ENCODE data around the gene OPHN1.

Gene OPHN1

GRCh38 chrX:68060506-68061205 lies 372.6 kb downstream of the OPHN1 start:
- Histone ChIP-seq H3K9ac (ENCODE audit: low read length) (no peak overlapping the region), H3K4me3 (ENCODE audit: low read length) (no peak overlapping the region), H3K27ac (ENCODE audit: low read depth, low read length) (no peak overlapping the region), H3K27me3 (ENCODE audit: control insufficient read depth, insufficient read depth, low read length) (no peaks in the 10 kb centered on the region), H3K36me3 (ENCODE audit: control insufficient read depth, insufficient read depth, low read length) (no peaks in the 10 kb centered on the region), H3K4me1 (ENCODE audit: control insufficient read depth, insufficient read depth, low read length) (no peaks in the 10 kb centered on the region)

- no peak overlapping the region for H3K27ac ChIP-seq (ENCODE audit: low read depth, low read length)
- H3K27me3 ChIP-seq (ENCODE audit: control insufficient read depth, insufficient read depth, low read length): no peaks in the 10 kb centered on the region
- H3K36me3 ChIP-seq (ENCODE audit: control insufficient read depth, insufficient read depth, low read length): no peaks in the 10 kb centered on the region
- no peaks in the 10 kb centered on the region for H3K4me1 ChIP-seq (ENCODE audit: control insufficient read depth, insufficient read depth, low read length)
- H3K9ac ChIP-seq (ENCODE audit: low read length): no peak overlapping the region
- H3K4me3 ChIP-seq (ENCODE audit: low read length): no peak overlapping the region
These were observed 373.8 kb downstream of the OPHN1 start for GRCh38 chrX:68059469-68059868.

DNA sequence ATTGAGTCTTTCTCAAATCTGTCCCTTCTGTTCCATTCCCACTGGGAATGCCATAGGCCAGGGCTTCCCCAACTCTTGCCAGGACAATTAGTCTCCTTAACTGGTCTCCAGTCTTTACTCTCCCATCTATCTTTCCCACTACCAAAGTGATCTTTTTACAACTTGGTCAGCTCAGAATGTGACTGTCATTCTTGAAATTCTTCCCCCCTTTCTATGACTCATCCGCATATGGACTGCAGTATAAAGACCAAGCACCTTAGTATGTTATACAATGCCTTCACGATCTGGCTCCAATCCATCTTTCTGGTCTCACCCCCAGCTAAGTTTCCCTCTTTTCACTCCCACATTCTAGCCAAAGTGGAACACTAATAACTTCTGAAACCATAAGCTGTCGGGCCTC lies 383.8 kb downstream of the OPHN1 start:
- no peaks in the 10 kb centered on the region for H3K4me1 ChIP-seq (ENCODE audit: control insufficient read depth, insufficient read depth, low read length)
- H3K36me3 ChIP-seq (ENCODE audit: control insufficient read depth, insufficient read depth, low read length): no peaks in the 10 kb centered on the region
- H3K4me3 ChIP-seq (ENCODE audit: low read length): no peak overlapping the region
- no peak overlapping the region for H3K9ac ChIP-seq (ENCODE audit: low read length)
- no peak overlapping the region for H3K27ac ChIP-seq (ENCODE audit: low read depth, low read length)
- no peaks in the 10 kb centered on the region for H3K27me3 ChIP-seq (ENCODE audit: control insufficient read depth, insufficient read depth, low read length)

DNA sequence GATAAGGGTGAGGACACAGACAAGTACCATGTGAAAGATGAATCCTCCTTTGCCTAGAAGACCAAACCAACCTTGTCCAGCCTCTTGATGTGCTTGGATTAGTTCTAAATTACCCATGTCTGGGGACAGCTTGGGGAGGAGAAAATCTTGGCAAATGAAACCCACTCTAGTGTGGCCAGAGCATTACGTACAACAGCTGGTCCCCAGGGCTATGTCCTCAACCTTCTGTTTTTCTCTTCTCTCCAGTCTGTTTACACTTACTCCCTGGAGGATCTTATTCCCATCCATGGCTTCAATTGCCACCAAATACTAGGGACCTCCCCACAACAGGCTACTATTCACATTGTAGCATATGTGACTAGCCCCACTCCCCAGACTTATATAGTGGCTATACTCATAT lies 384.5 kb downstream of the OPHN1 start:
- Histone ChIP-seq H3K9ac (ENCODE audit: low read length) (no peak overlapping the region), H3K36me3 (ENCODE audit: control insufficient read depth, insufficient read depth, low read length) (no peaks in the 10 kb centered on the region), H3K4me1 (ENCODE audit: control insufficient read depth, insufficient read depth, low read length) (no peaks in the 10 kb centered on the region), H3K27me3 (ENCODE audit: control insufficient read depth, insufficient read depth, low read length) (no peaks in the 10 kb centered on the region), H3K4me3 (ENCODE audit: low read length) (no peak overlapping the region), H3K27ac (ENCODE audit: low read depth, low read length) (no peak overlapping the region)

DNA sequence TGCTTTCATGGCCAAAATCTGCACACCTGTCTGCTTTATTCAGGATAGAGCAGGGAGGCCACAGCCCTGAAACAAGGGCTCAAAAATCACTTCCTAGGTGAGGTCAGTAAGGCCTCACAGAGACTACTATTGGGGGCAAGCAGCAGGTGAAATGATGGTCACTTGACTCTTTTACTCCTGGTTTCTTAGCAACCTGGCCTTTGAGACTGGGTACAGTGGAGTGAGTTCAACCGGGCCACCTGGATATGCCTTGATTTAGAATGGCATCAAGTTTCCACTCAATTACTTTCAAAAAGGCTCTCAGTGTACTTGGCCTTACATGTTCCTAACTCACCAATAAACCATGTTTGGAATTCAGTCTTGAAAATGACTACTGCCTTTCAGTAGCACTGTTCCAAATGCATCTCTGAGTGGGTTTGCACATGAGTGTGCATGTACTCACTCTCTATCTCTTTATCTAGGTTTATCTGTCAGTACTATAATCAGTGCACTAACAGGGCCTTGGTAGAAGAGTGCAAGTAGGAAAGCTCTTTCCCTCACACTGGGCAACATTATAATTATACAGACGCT lies 388.2 kb downstream of the OPHN1 start:
- Histone ChIP-seq H3K4me1 (ENCODE audit: control insufficient read depth, insufficient read depth, low read length) (no peaks in the 10 kb centered on the region), H3K27me3 (ENCODE audit: control insufficient read depth, insufficient read depth, low read length) (no peaks in the 10 kb centered on the region), H3K9ac (ENCODE audit: low read length) (no peak overlapping the region), H3K36me3 (ENCODE audit: control insufficient read depth, insufficient read depth, low read length) (no peaks in the 10 kb centered on the region), H3K4me3 (ENCODE audit: low read length) (no peak overlapping the region), H3K27ac (ENCODE audit: low read depth, low read length) (no peak overlapping the region)

DNA sequence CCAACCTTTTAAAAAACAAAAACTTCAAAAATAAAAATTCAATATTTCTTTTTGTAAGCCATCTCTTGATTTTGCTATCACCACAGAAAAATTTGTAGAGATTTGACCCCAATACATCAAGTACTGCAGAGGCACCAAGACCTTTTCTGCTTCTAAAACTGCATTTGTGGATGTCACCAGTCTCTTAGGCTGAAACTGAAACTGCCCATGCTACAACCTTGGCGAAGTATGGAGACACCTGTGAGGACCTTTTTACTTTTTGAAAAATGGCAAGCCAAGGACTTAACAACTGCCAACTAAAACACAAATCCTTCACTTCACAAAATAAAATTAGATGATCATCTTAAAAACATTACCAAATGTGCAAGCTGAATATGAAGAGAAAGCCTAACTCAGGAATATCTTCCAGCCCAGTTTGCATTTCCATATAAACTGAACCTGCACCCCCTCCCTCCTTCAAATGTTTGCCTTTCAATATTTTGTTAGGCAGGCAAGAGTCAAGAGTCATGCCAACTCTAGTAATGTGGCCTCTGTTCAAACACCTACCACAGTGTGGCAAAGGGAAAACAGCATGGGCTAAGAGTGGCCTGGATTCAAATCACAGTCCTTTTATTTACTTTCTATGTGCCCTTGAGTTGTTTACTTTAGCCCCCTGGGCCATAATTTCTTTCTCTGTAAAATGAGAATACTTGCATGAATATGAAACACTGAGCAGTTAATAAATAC lies 389.4 kb downstream of the OPHN1 start:
- Histone ChIP-seq H3K4me1 (ENCODE audit: control insufficient read depth, insufficient read depth, low read length) (no peaks in the 10 kb centered on the region), H3K27ac (ENCODE audit: low read depth, low read length) (no peak overlapping the region), H3K27me3 (ENCODE audit: control insufficient read depth, insufficient read depth, low read length) (no peaks in the 10 kb centered on the region), H3K36me3 (ENCODE audit: control insufficient read depth, insufficient read depth, low read length) (no peaks in the 10 kb centered on the region), H3K4me3 (ENCODE audit: low read length) (no peak overlapping the region), H3K9ac (ENCODE audit: low read length) (no peak overlapping the region)

DNA sequence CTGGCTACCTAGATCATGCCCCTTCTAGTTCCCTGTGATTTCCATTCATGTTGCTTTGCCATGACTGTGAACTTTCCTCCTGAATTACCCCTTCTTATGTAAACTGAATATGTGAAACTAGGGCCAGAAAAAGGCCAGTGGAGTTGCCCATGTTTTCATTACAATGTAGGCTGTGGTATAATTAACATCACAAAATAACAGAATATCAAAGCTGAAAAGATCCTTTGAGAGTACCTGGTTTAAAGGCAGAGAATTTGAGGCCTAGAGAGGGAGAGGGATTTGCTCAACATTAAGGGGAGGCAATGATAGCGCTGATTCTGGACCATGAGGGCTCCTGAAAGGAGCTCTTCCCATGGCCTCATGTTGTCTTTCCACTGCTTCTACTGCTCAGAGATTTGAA lies 392.2 kb downstream of the OPHN1 start:
- Histone ChIP-seq H3K9ac (ENCODE audit: low read length) (no peak overlapping the region), H3K4me1 (ENCODE audit: control insufficient read depth, insufficient read depth, low read length) (no peaks in the 10 kb centered on the region), H3K36me3 (ENCODE audit: control insufficient read depth, insufficient read depth, low read length) (no peaks in the 10 kb centered on the region), H3K27me3 (ENCODE audit: control insufficient read depth, insufficient read depth, low read length) (no peaks in the 10 kb centered on the region), H3K27ac (ENCODE audit: low read depth, low read length) (no peak overlapping the region), H3K4me3 (ENCODE audit: low read length) (no peak overlapping the region)

- Histone ChIP-seq H3K36me3 (ENCODE audit: control insufficient read depth, insufficient read depth, low read length) (no peaks in the 10 kb centered on the region), H3K27ac (ENCODE audit: low read depth, low read length) (no peak overlapping the region), H3K4me1 (ENCODE audit: control insufficient read depth, insufficient read depth, low read length) (no peaks in the 10 kb centered on the region), H3K27me3 (ENCODE audit: control insufficient read depth, insufficient read depth, low read length) (no peaks in the 10 kb centered on the region), H3K4me3 (ENCODE audit: low read length) (no peak overlapping the region), H3K9ac (ENCODE audit: low read length) (no peak overlapping the region)
These were observed 414.8 kb downstream of the OPHN1 start for GRCh38 chrX:68018248-68019203.

GRCh38 chrX:67998540-67998939 lies 434.8 kb downstream of the OPHN1 start:
- Histone ChIP-seq H3K36me3 (ENCODE audit: control insufficient read depth, insufficient read depth, low read length) (no peaks in the 10 kb centered on the region), H3K27ac (ENCODE audit: low read depth, low read length) (no peak overlapping the region), H3K4me1 (ENCODE audit: control insufficient read depth, insufficient read depth, low read length) (no peaks in the 10 kb centered on the region), H3K9ac (ENCODE audit: low read length) (no peak overlapping the region), H3K27me3 (ENCODE audit: control insufficient read depth, insufficient read depth, low read length) (no peaks in the 10 kb centered on the region), H3K4me3 (ENCODE audit: low read length) (no peak overlapping the region)

All from rectal smooth muscle tissue (tissue), 1 donor.